Measurements from ENCODE around the gene LDHAL6A.

GRCh38 chr11:18472587-18472986 lies 16.9 kb downstream of the LDHAL6A start:
- TF ChIP-seq FOXM1 (IDR thresholded peaks at IDR 0.05; ENCODE audit: borderline replicate concordance, low read depth) = no peak
- TF ChIP-seq USF1 (IDR thresholded peaks at IDR 0.05) = no peak
- no peak for TF ChIP-seq MAX (IDR thresholded peaks at IDR 0.05)
- no peak for TF ChIP-seq EP300 (IDR thresholded peaks at IDR 0.05; ENCODE audit: borderline replicate concordance)
- no peak for TF ChIP-seq CEBPB (IDR thresholded peaks at IDR 0.05)
- TF ChIP-seq CREB1 (IDR thresholded peaks at IDR 0.05; ENCODE audit: low read depth) = no peak
- TF ChIP-seq TAF1 (IDR thresholded peaks at IDR 0.05; ENCODE audit: low read depth) = no peak
